SK-N-SH treated with all-trans-retinoic acid at 6 μM for 48 hours (cell line): ENCODE data around the gene PRKAA2.
A peak's percentile ranks its signal among the peaks of the same experiment; 100 is the strongest.

ENCODE experiments used
- ATAC-seq: fragments of 200-7000 bp; cut with Tn5 transposase; 3 replicates; pipeline ENCODE4 v1.9.1; 2020; ENCODE audit warnings: mild to moderate bottlenecking, moderate library complexity
- ARNTL ChIP-seq: fragments of 450-650 bp; formaldehyde crosslinking; IDR thresholded peaks from 2 replicates; pipeline ENCODE4 v1.5.0; 2020; ENCODE audit warnings: low read depth, mild to moderate bottlenecking, moderate library complexity, borderline replicate concordance
- BACH2 ChIP-seq: fragments of 250-450 bp; sonication (Bioruptor Pico); IDR thresholded peaks from 2 replicates; pipeline ENCODE4 v1.9.0; 2021; ENCODE audit warnings: mild to moderate bottlenecking, borderline replicate concordance
- CREB5 ChIP-seq: fragments of 250-450 bp; sonication (Bioruptor Pico); IDR thresholded peaks from 2 replicates; pipeline ENCODE4 v1.5.1; 2020; ENCODE audit warnings: low read depth, mild to moderate bottlenecking, moderate library complexity
- CSDC2 ChIP-seq: fragments of 250-450 bp; sonication (Bioruptor Pico); IDR thresholded peaks from 2 replicates; pipeline ENCODE4 v1.5.0; 2020; ENCODE audit warnings: mild to moderate bottlenecking, moderate library complexity
- CSRNP3 ChIP-seq: fragments of 250-450 bp; sonication (Bioruptor Pico); IDR thresholded peaks from 2 replicates; pipeline ENCODE4 v1.5.1; 2021; ENCODE audit warnings: mild to moderate bottlenecking, moderate library complexity
- ESRRG ChIP-seq: fragments of 250-450 bp; sonication (Bioruptor Pico); IDR thresholded peaks from 2 replicates; pipeline ENCODE4 v1.6.1; 2021; ENCODE audit warnings: mild to moderate bottlenecking
- GLIS3 ChIP-seq: fragments of 250-450 bp; sonication (Bioruptor Pico); IDR thresholded peaks from 2 replicates; pipeline ENCODE4 v1.5.0; 2020; ENCODE audit warnings: mild to moderate bottlenecking, moderate library complexity
- ISL1 ChIP-seq: fragments of 250-450 bp; sonication (Bioruptor Pico); IDR thresholded peaks from 2 replicates; pipeline ENCODE4 v2.1.2; 2022; ENCODE audit warnings: mild to moderate bottlenecking, moderate library complexity
- OSR1 ChIP-seq: fragments of 250-450 bp; sonication (Bioruptor Pico); IDR thresholded peaks from 2 replicates; pipeline ENCODE4 v1.8.0; 2022; ENCODE audit warnings: moderate library complexity, mild to moderate bottlenecking, inconsistent platforms
- PATZ1 ChIP-seq: fragments of 250-450 bp; sonication (Bioruptor Pico); IDR thresholded peaks from 2 replicates; pipeline ENCODE4 v1.8.0; 2020; ENCODE audit warnings: mild to moderate bottlenecking, moderate library complexity, borderline replicate concordance
- PPARA ChIP-seq: fragments of 250-450 bp; sonication (Bioruptor Pico); IDR thresholded peaks from 2 replicates; pipeline ENCODE4 v1.5.0; 2020; ENCODE audit warnings: mild to moderate bottlenecking, borderline replicate concordance
- SNAI2 ChIP-seq: fragments of 250-450 bp; sonication (Bioruptor Pico); IDR thresholded peaks from 2 replicates; pipeline ENCODE4 v1.5.0; 2020; ENCODE audit warnings: mild to moderate bottlenecking, moderate library complexity
- TCF4 ChIP-seq: fragments of 250-450 bp; sonication (Bioruptor Pico); IDR thresholded peaks from 2 replicates; pipeline ENCODE4 v1.8.0; 2021; ENCODE audit warnings: mild to moderate bottlenecking, moderate library complexity, borderline replicate concordance
- TOX ChIP-seq: fragments of 250-450 bp; sonication (Bioruptor Pico); IDR thresholded peaks from 2 replicates; pipeline ENCODE4 v1.8.0; 2021; ENCODE audit warnings: mild to moderate bottlenecking, moderate library complexity, borderline replicate concordance
- TSHZ2 ChIP-seq: fragments of 250-450 bp; sonication (Bioruptor Pico); IDR thresholded peaks from 2 replicates; pipeline ENCODE4 v1.5.0; 2020; ENCODE audit warnings: mild to moderate bottlenecking, moderate library complexity
- ZC3H10 ChIP-seq: fragments of 250-450 bp; sonication (Bioruptor Pico); IDR thresholded peaks from 2 replicates; pipeline ENCODE4 v1.5.1; 2021; ENCODE audit warnings: mild to moderate bottlenecking, moderate library complexity
- ZFP3 ChIP-seq: fragments of 250-450 bp; sonication (Bioruptor Pico); IDR thresholded peaks from 2 replicates; pipeline ENCODE4 v1.5.0; 2020; ENCODE audit warnings: mild to moderate bottlenecking, moderate library complexity
- ZFP30 ChIP-seq: fragments of 450-650 bp; formaldehyde crosslinking; IDR thresholded peaks from 2 replicates; pipeline ENCODE4 v1.5.0; 2022; ENCODE audit warnings: mild to moderate bottlenecking, moderate library complexity
- ZNF565 ChIP-seq: fragments of 450-650 bp; formaldehyde crosslinking; conservative IDR thresholded peaks from 2 replicates; pipeline ENCODE4 v1.5.0; 2020; ENCODE audit warnings: low read depth, mild to moderate bottlenecking, moderate library complexity
- ZNF70 ChIP-seq: fragments of 450-650 bp; formaldehyde crosslinking; IDR thresholded peaks from 2 replicates; pipeline ENCODE4 v1.5.0; 2020; ENCODE audit warnings: mild to moderate bottlenecking, moderate library complexity
- ZNF8 ChIP-seq: fragments of 450-650 bp; formaldehyde crosslinking; IDR thresholded peaks from 2 replicates; pipeline ENCODE4 v1.5.0; 2020; ENCODE audit warnings: mild to moderate bottlenecking, moderate library complexity

The PRKAA2 gene

GRCh38 chr1:56707379-56707778, 62.3 kb downstream of the PRKAA2 start (continued):
- no peak for TF ChIP-seq BACH2 (CRISPR knock-in tag)
- no peak for TF ChIP-seq ZFP30 (CRISPR knock-in tag)
- TF ChIP-seq ARNTL (CRISPR knock-in tag): no peak
- no peak for TF ChIP-seq ZNF70 (CRISPR knock-in tag)
- no peak for TF ChIP-seq ZNF8
- no peak for TF ChIP-seq ISL1
- no peak for TF ChIP-seq OSR1
- TF ChIP-seq ZC3H10 (CRISPR knock-in tag): no peak
- no peak for TF ChIP-seq ZNF565
- TF ChIP-seq TCF4 (CRISPR knock-in tag): no peak
- no peak for TF ChIP-seq GLIS3 (CRISPR knock-in tag)

- no peak for TF ChIP-seq CSRNP3
- TF ChIP-seq SNAI2 (CRISPR knock-in tag): no peak
- no peak for TF ChIP-seq ZC3H10 (CRISPR knock-in tag)
- TF ChIP-seq OSR1: no peak
- no peak for TF ChIP-seq ZFP3
- TF ChIP-seq GLIS3 (CRISPR knock-in tag): no peak
- TF ChIP-seq ZNF70 (CRISPR knock-in tag): no peak
- TF ChIP-seq CSDC2 (CRISPR knock-in tag): no peak
- no peak for TF ChIP-seq TCF4 (CRISPR knock-in tag)
- no peak for TF ChIP-seq ISL1
- no peak for TF ChIP-seq PATZ1 (CRISPR knock-in tag)
- TF ChIP-seq ARNTL (CRISPR knock-in tag): no peak
- TF ChIP-seq ESRRG (CRISPR knock-in tag): no peak
- TF ChIP-seq ZNF565: no peak
- TF ChIP-seq PPARA (CRISPR knock-in tag): no peak
- TF ChIP-seq TSHZ2 (CRISPR knock-in tag): no peak
- ATAC-seq: peak; percentile 85
Measured at GRCh38 chr1:56709269-56709880, 64.3 kb downstream of the PRKAA2 start.

- TF ChIP-seq SNAI2 (CRISPR knock-in tag) (no peak), ZNF70 (CRISPR knock-in tag) (no peak)
- peak; percentile 43 for ATAC-seq
Measured at GRCh38 chr1:56709995-56710394, 64.9 kb downstream of the PRKAA2 start.

- ATAC-seq: peak; percentile 86
- TF ChIP-seq TOX (CRISPR knock-in tag) (0 out of 2 replicates have a peak, but pooled peaks have one; percentile 22), ISL1 (peak; percentile 69), OSR1 (no peak)
Measured at GRCh38 chr1:56710646-56711045, 65.5 kb downstream of the PRKAA2 start.

GRCh38 chr1:56712150-56712549, 67.0 kb downstream of the PRKAA2 start:
- no peak for ATAC-seq
- TF ChIP-seq CSRNP3 (no peak), ZFP3 (no peak), ZNF70 (CRISPR knock-in tag) (no peak), ZNF565 (no peak), ZNF8 (no peak), ESRRG (CRISPR knock-in tag) (no peak), CREB5 (CRISPR knock-in tag) (no peak), ISL1 (no peak), ARNTL (CRISPR knock-in tag) (no peak), GLIS3 (CRISPR knock-in tag) (no peak), SNAI2 (CRISPR knock-in tag) (no peak), OSR1 (no peak)
- TF ChIP-seq, all 23 proteins: peak for 0
